HepG2 (cell line): Measurements from ENCODE around the gene JAG1. TPM values are rescaled to one million over a fixed set of nuclear protein-coding genes. Genes with fewer than 3 reads are reported as not detected.

Experiments
- ATM ChIP-seq: fragments of 450-650 bp; IDR thresholded peaks from 2 replicates; pipeline ENCODE4 v1.7.1; 2017; ENCODE audit warnings: mild to moderate bottlenecking, borderline replicate concordance
- CENPT ChIP-seq: sonication (generic); formaldehyde crosslinking; IDR thresholded peaks from 2 replicates; pipeline ENCODE4 v1.8.0; 2022; ENCODE audit warnings: low read depth, mild to moderate bottlenecking, moderate library complexity, missing genetic modification reagents
- EHMT2 ChIP-seq: fragments of 200-600 bp; sonication (generic); IDR thresholded peaks from 2 replicates; pipeline ENCODE4 v1.7.0; 2017; ENCODE audit warnings: antibody characterized with exemption, low read depth, low read length, borderline replicate concordance
- ELF4 ChIP-seq: sonication (generic); formaldehyde crosslinking; IDR thresholded peaks from 2 replicates; pipeline ENCODE4 v1.5.0; 2020; ENCODE audit warnings: missing genetic modification reagents, mild to moderate bottlenecking, moderate library complexity, borderline replicate concordance
- FOXP1 ChIP-seq, 2 experiments: fragments of 450-650 bp in 1 of 2; IDR thresholded peaks; 2 replicates each; pipeline ENCODE4 v1.6.1; 2017 to 2018; ENCODE audit warnings: antibody characterized with exemption in 1 of 2
- GPN1 ChIP-seq: sonication (generic); formaldehyde crosslinking; IDR thresholded peaks from 2 replicates; pipeline ENCODE4 v1.5.1; 2020; ENCODE audit warnings: missing genetic modification reagents, borderline replicate concordance
- HOXA5 ChIP-seq: sonication (generic); formaldehyde crosslinking; IDR thresholded peaks from 2 replicates; pipeline ENCODE4 v1.4.0; 2020; ENCODE audit warnings: missing genetic modification reagents
- MAX ChIP-seq: IDR thresholded peaks from 2 replicates; pipeline ENCODE4 v1.6.1; 2012; ENCODE audit warnings: inconsistent platforms
- RARG ChIP-seq: sonication (generic); formaldehyde crosslinking; IDR thresholded peaks from 2 replicates; pipeline ENCODE4 v1.4.0; 2020; ENCODE audit warnings: low read depth, mild to moderate bottlenecking, missing genetic modification reagents
- REL ChIP-seq: sonication (generic); formaldehyde crosslinking; conservative IDR thresholded peaks from 2 replicates; pipeline ENCODE4 v1.8.0; 2022; ENCODE audit warnings: mild to moderate bottlenecking, missing genetic modification reagents, moderate library complexity
- RFXAP ChIP-seq: sonication (generic); formaldehyde crosslinking; IDR thresholded peaks from 2 replicates; pipeline ENCODE4 v1.4.0; 2020; ENCODE audit warnings: missing genetic modification reagents, borderline replicate concordance
- SCMH1 ChIP-seq: sonication (generic); formaldehyde crosslinking; IDR thresholded peaks from 2 replicates; pipeline ENCODE4 v1.9.0; 2021; ENCODE audit warnings: missing genetic modification reagents, mild to moderate bottlenecking, borderline replicate concordance
- SP2 ChIP-seq: sonication (generic); formaldehyde crosslinking; IDR thresholded peaks from 2 replicates; pipeline ENCODE4 v1.5.1; 2020; ENCODE audit warnings: mild to moderate bottlenecking, missing genetic modification reagents
- TAF1 ChIP-seq: sonication (generic); formaldehyde crosslinking; IDR thresholded peaks from 2 replicates; pipeline ENCODE4 v1.4.0; 2020; ENCODE audit warnings: missing genetic modification reagents
- TCF12 ChIP-seq, 2 experiments: fragments of 450-650 bp in 1 of 2; sonication (generic) in 1 of 2; formaldehyde crosslinking in 1 of 2; IDR thresholded peaks; 2 replicates each; pipeline versions ENCODE4 v1.6.1 to v1.8.0; 2017 to 2022; ENCODE audit warnings: antibody characterized with exemption in 1 of 2, mild to moderate bottlenecking in 1 of 2, missing genetic modification reagents in 1 of 2, moderate library complexity in 1 of 2
- TIGD3 ChIP-seq: sonication (generic); formaldehyde crosslinking; IDR thresholded peaks from 2 replicates; pipeline ENCODE4 v1.5.1; 2020; ENCODE audit warnings: mild to moderate bottlenecking, missing genetic modification reagents, borderline replicate concordance
- TP53 ChIP-seq: sonication (generic); formaldehyde crosslinking; conservative IDR thresholded peaks from 2 replicates; pipeline ENCODE4 v1.4.0; 2020; ENCODE audit warnings: missing genetic modification reagents
- YY1 ChIP-seq: IDR thresholded peaks from 2 replicates; pipeline ENCODE4 v1.6.1; 2011; ENCODE audit warnings: low read length, low read depth, moderate library complexity, mild to moderate bottlenecking; ENCODE audit not compliant: insufficient read depth, insufficient replicate concordance
- ZEB1 ChIP-seq: IDR thresholded peaks from 2 replicates; pipeline ENCODE4 v1.6.1; 2012; ENCODE audit warnings: mild to moderate bottlenecking, low read depth, inconsistent platforms; ENCODE audit not compliant: insufficient replicate concordance
- ZKSCAN5 ChIP-seq: sonication (generic); formaldehyde crosslinking; IDR thresholded peaks from 2 replicates; pipeline ENCODE4 v1.5.1; 2020; ENCODE audit warnings: mild to moderate bottlenecking, missing genetic modification reagents
- ZNF20 ChIP-seq: sonication (generic); formaldehyde crosslinking; IDR thresholded peaks from 2 replicates; pipeline ENCODE4 v1.4.0; 2020; ENCODE audit warnings: mild to moderate bottlenecking, moderate library complexity, missing genetic modification reagents
- ZNF382 ChIP-seq: sonication (generic); formaldehyde crosslinking; IDR thresholded peaks from 2 replicates; pipeline ENCODE4 v1.5.0; 2020; ENCODE audit warnings: missing genetic modification reagents, mild to moderate bottlenecking, borderline replicate concordance
- ZNF766 ChIP-seq: sonication (generic); formaldehyde crosslinking; IDR thresholded peaks from 2 replicates; pipeline ENCODE4 v1.5.0; 2020; ENCODE audit warnings: missing genetic modification reagents, borderline replicate concordance
- ZSCAN5A ChIP-seq: sonication (generic); formaldehyde crosslinking; IDR thresholded peaks from 2 replicates; pipeline ENCODE4 v1.8.0; 2022; ENCODE audit warnings: mild to moderate bottlenecking, missing genetic modification reagents, borderline replicate concordance
- polyA plus RNA-seq, 8 experiments: library from polyadenylated mRNA; depleted of rRNA in 3 of 8; stranded (reverse) in 7 of 8; unstranded in 1 of 8; fragments of >200 nt; fragmentation: Illumina TruSeq in 4 of 8; extraction: Trizol in 4 of 8; gene quantifications; 2 replicates each; pipeline versions ENCODE4 v1.2.1 to v1.2.3, GENCODE V29; 2011 to 2016; ENCODE audit warnings: low read depth in 4 of 8, missing spikeins in 1 of 8, mixed read lengths in 1 of 8; ENCODE audit not compliant: insufficient read depth in 1 of 8
- total RNA-seq, 5 experiments: library from RNA; depleted of rRNA; stranded (reverse); fragments of >200 nt; fragmentation: Illumina TruSeq; extraction: Trizol; gene quantifications; 2 replicates each; pipeline ENCODE4 v1.2.3, GENCODE V29; 2016; ENCODE audit warnings: low read depth in 1 of 5

The JAG1 gene
- total and polyA plus RNA-seq, 2 of the 13 experiments (the other 11 are each of a cell fraction or from before 2014, with no cell fraction given): 47.1 to 56.3 TPM

GRCh38 chr20:10671221-10671918 lies 2.4 kb downstream of the JAG1 start (continued):
- TF ChIP-seq EHMT2: no peak
- TF ChIP-seq FOXP1 (IDR thresholded peaks at IDR 0.05): no peak
- peak; percentile 26; the same call in 1 of the 2 replicates for TF ChIP-seq FOXP1 (CRISPR knock-in tag; IDR thresholded peaks at IDR 0.05)
- no peak for TF ChIP-seq SCMH1 (CRISPR knock-in tag)
- TF ChIP-seq TAF1 (CRISPR knock-in tag): 0 out of 2 replicates have a peak, but pooled peaks have one; percentile 13
- no peak for TF ChIP-seq ZNF382 (CRISPR knock-in tag)
- no peak for TF ChIP-seq ZNF766
- no peak for TF ChIP-seq GPN1 (CRISPR knock-in tag)
- no peak for TF ChIP-seq RFXAP (CRISPR knock-in tag)
- no peak for TF ChIP-seq TCF12 (IDR thresholded peaks at IDR 0.05)
- TF ChIP-seq TCF12 (CRISPR knock-in tag; IDR thresholded peaks at IDR 0.05): no peak
- peak; percentile 99 for TF ChIP-seq MAX
- no peak for TF ChIP-seq SP2 (CRISPR knock-in tag)
- no peak for TF ChIP-seq RARG (CRISPR knock-in tag)
- peak; percentile 69; the same call in 1 of the 2 replicates for TF ChIP-seq REL (CRISPR knock-in tag)
- TF ChIP-seq ATM: no peak
- peak; percentile 53; the same call in 1 of the 2 replicates for TF ChIP-seq ZSCAN5A
- TF ChIP-seq TP53 (CRISPR knock-in tag): no peak
- TF ChIP-seq CENPT (CRISPR knock-in tag): no peak
- TF ChIP-seq TIGD3 (CRISPR knock-in tag): peak; percentile 36; the same call in 1 of the 2 replicates
- TF ChIP-seq ZEB1: peak; percentile 3
- no peak for TF ChIP-seq YY1
- no peak for TF ChIP-seq ZNF20 (CRISPR knock-in tag)
- TF ChIP-seq ELF4 (CRISPR knock-in tag): no peak
- TF ChIP-seq ZKSCAN5 (CRISPR knock-in tag): peak; percentile 75; the same call in 1 of the 2 replicates
- TF ChIP-seq HOXA5 (CRISPR knock-in tag): no peak
